Dedifferentiated amniotic fluid mesenchymal stem cell (primary cell): Measurements from ENCODE around the gene PRKAG1.

Experiments used
- DNase-seq: peaks from one replicate; pipeline ENCODE4 v3.0.0-alpha.2; 2016; ENCODE audit errors: extremely low spot score

PRKAG1 gene

GRCh38 chr12:48966177-48966895, 52.2 kb downstream of the PRKAG1 start:
- no peak for DNase-seq

DNA sequence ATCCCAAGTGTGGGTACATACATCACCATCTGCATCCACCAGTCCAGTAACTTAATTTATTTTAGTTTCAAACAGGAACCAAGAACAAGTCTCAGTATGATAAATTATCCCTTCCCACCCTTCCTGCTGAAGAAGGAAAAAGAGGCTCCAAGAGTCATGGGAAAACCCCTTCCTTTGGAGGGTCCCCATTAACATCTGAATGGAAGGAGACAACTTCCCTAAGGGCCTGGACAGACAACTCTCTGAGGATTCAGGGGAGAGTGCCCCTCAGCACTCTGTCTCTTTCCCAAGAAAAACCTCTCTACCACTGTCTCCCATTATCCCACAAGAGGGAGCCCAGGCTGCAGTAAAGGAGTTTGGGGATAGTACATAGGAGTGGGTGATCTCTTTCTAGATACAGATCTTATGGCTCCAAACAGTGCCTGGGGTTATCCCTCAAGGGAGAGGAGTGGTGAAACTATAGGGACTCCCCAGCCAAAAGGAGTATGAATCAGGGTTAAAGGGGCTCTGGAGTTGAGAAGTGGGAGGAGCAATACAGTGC, 53.2 kb downstream of the PRKAG1 start:
- DNase-seq, result no peak

DNA sequence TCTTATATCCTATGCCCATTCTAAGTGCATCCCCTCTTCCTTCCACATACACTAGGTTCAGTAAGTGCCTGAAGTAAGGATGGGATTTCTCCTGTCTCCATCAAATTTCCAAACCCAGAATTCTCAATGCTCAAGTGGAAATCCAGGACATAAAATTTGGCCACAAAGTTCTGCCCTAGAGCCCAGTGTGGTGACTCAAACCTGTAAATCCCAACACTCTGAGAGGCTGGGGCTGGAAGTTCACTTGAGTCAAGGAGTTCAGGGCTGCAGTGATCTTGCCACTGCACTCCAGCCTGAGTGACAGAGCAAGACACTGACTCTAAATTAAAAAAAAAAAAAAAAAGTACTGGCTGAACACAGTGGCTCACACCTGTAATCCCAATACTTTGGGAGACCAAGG, 56.8 kb downstream of the PRKAG1 start:
- no peak for DNase-seq

DNA sequence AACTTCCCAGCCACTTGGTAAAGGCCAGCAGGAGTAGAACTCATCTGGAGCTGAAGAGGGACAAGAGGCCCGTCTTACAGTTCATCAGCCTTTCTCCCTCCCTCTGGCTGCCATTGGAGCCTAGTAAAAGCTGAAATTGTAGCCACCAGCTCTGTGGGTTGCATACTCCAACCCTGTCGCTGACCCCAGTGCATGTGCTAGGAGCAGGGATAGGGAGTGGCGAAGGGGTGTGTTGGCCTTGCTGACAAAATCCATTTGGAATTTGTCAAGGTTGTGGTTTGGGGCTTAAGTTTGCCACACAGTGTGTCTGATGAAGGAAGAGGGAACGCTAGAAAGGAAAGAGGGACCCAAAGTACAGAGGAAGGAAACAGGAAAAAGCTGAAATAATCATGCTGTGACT, 57.2 kb downstream of the PRKAG1 start:
- no peak for DNase-seq

DNA sequence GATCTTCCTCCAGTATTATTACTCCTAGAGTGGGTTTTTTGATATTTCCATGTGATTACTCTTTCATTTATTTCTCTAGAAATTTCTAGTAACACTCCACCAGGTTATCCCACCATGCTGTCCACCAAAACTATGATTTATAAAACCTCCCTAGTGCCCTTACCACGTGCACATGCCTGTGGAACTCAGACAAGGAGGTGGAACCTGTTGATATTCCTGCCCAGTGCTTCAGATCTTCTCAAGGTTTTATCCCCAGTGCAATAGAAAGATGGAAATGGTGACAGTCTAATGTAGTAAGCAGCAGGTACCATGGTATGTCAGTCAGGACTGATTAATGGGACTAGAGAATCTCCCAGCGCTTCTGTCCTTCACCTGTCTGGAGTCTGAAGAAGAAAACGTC, 57.7 kb downstream of the PRKAG1 start:
- DNase-seq, result no peak

GRCh38 chr12:48958049-48958388, 60.6 kb downstream of the PRKAG1 start:
- no peak for DNase-seq

DNA sequence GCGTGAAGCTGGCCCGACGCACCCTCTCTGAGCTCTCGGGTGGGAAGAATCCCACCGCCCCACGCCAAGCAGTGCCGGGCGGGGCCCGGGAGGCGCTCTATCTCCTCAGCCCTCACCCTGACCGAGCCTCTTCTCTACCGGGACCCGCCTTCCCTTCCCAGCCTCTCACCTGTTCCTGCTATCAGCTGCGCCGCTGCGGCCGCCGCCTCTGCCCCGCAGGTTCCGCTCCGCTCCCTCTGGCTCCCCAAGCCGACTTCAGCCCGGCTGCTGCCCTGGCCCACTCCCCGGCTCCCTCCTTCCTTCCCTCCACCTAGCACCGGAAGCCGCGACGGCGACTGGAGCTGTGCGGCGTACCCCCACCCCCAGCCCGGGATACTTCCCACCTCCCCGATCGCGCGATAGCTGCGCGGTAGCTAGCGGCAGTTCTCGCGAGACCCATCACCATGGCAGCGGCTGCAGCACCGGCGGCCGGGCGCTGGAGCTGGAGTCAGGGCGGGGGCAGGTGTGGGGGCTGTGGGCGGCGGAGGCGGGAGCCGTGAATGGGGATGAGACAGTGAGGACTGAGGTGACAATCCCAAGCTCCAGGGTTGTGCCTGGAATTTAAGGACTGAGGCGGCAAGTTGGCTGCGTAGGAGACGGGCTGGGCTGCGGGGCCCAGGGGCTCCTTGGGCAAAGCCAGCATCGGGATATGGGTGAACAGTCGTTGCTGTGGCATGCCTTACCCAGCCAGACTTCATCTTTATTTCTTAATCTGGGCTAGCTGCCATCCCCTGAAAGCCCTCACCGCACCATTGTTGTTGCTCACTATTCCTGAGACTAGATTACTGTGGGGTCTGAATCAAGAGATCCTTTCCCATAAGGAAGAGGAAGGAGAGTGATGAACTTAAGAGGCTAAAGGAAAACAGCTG, 61.2 kb downstream of the PRKAG1 start, which contains the start of gene ARF3:
Gene ARF3 (minus strand): TSS at position 347 of the 908 bp plus-strand sequence. CDS start 16,392 bp downstream, outside the sequence.
- peak; percentile 92 for DNase-seq

- peak; percentile 97 for DNase-seq
Measured at GRCh38 chr12:48956279-48957140, 62.1 kb downstream of the PRKAG1 start.

GRCh38 chr12:48954841-48955501, 63.6 kb downstream of the PRKAG1 start:
- DNase-seq, result no peak

DNA sequence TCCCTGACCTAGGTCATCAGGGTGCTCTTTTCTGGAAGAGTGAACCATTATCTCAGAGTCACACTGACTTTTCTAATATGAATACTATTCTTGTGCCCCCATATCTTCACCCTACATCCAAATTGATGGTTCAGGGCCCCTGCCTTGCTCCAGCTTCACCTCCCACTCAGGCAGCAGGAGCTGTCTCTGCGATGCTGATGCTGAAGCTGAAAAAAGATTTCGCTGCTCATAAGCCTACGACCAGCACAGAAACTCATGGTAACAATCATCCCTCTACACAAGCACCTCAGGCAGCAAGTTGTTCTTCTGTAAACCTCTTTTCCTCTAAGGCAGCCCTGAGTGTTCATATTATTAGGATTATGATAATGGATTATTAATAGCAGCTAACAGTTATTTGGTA, 64.5 kb downstream of the PRKAG1 start:
- no peak for DNase-seq

DNA sequence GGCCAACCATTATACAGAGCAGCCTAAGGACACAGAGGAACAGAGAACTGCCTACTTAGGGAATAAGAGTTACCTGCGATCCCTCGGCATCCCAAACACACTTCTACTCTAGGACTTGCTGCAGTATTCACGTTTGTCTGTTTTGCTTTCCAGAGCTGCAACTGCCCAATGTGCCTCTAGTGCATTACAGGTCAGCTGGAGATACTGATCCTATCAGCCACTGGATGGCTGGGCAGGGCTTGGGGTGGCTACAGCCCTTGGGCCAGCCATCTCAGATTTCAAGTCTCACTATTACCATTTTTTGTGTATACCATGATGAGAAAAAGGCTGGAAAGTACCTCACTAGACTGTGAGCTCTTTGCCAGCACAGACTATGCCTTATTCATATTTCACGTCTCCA, 65.9 kb downstream of the PRKAG1 start:
- DNase-seq, result no peak
